Fibroblast of mammary gland (primary cell): Measurements from ENCODE around the gene PTPRN2.

Experiments used
- DNase-seq: peaks from one replicate; pipeline ENCODE4 v3.0.0-alpha.2; 2010; ENCODE audit warnings: low read depth
- H3K4me3 ChIP-seq: 2 replicates; pipeline ENCODE4 v1.5.1; 2011; ENCODE audit warnings: low read depth, mild to moderate bottlenecking, low read length, moderate library complexity; ENCODE audit not compliant: control insufficient read depth
- CTCF ChIP-seq: conservative IDR thresholded peaks from 2 replicates; pipeline ENCODE4 v1.5.1; 2011; ENCODE audit warnings: low read depth, low read length, inconsistent platforms; ENCODE audit not compliant: control insufficient read depth, insufficient read depth

Gene PTPRN2

GRCh38 chr7:158286210-158286609 is 301.4 kb downstream of the PTPRN2 start:
- H3K4me3 ChIP-seq: no peak overlapping the region
- no peak for TF ChIP-seq CTCF
- DNase-seq: no peak

- no peak overlapping the region for H3K4me3 ChIP-seq
- TF ChIP-seq CTCF: no peak
- DNase-seq: no peak
These were observed 302.2 kb downstream of the PTPRN2 start for GRCh38 chr7:158285383-158285770.

- TF ChIP-seq CTCF: no peak
- no peak overlapping the region for H3K4me3 ChIP-seq
- no peak for DNase-seq
These were observed 302.8 kb downstream of the PTPRN2 start for GRCh38 chr7:158284617-158285382.

GRCh38 chr7:158284121-158284520 is 303.5 kb downstream of the PTPRN2 start:
- DNase-seq: no peak
- no peak overlapping the region for H3K4me3 ChIP-seq
- no peak for TF ChIP-seq CTCF

GRCh38 chr7:158283016-158283974 is 304.3 kb downstream of the PTPRN2 start:
- H3K4me3 ChIP-seq: no peak overlapping the region
- DNase-seq: no peak
- TF ChIP-seq CTCF: no peak

GRCh38 chr7:158282461-158283001 is 305.1 kb downstream of the PTPRN2 start:
- H3K4me3 ChIP-seq: no peak overlapping the region
- TF ChIP-seq CTCF: no peak

More at GRCh38 chr7:158282461-158283001, 305.1 kb downstream of the PTPRN2 start:
- DNase-seq: no peak
